Loucy (cell line): ENCODE results near the gene IGFBP4.

ENCODE experiments used
- H2AFZ ChIP-seq: fragments of 200-600 bp; sonication (generic); 2 replicates; pipeline ENCODE4 v1.6.0; 2016; ENCODE audit warnings: antibody characterized with exemption, mild to moderate bottlenecking, low read length, moderate library complexity
- H3F3A ChIP-seq: fragments of 200-600 bp; 2 replicates; pipeline ENCODE4 v1.6.0; 2016; ENCODE audit warnings: antibody characterized with exemption, low read depth, mild to moderate bottlenecking
- H3K27me3 ChIP-seq: fragments of 200-600 bp; sonication (generic); 2 replicates; pipeline ENCODE4 v1.6.1; 2014; ENCODE audit warnings: low read length, mild to moderate bottlenecking; ENCODE audit not compliant: insufficient read depth, poor library complexity, severe bottlenecking
- H3K36me3 ChIP-seq: fragments of 200-600 bp; sonication (generic); 2 replicates; pipeline ENCODE4 v1.6.1; 2016; ENCODE audit warnings: low read length; ENCODE audit not compliant: insufficient read depth
- H3K4me1 ChIP-seq: fragments of 200-600 bp; sonication (generic); 2 replicates; pipeline ENCODE4 v1.5.1; 2014; ENCODE audit warnings: low read length, mild to moderate bottlenecking; ENCODE audit not compliant: insufficient read depth, poor library complexity, severe bottlenecking
- H3K4me2 ChIP-seq: fragments of 200-600 bp; sonication (generic); 2 replicates; pipeline ENCODE4 v1.6.0; 2014; ENCODE audit warnings: antibody characterized with exemption, low read length, low read depth, mild to moderate bottlenecking; ENCODE audit not compliant: poor library complexity, severe bottlenecking
- H3K4me3 ChIP-seq: fragments of 200-600 bp; sonication (generic); 2 replicates; pipeline ENCODE4 v1.5.1; 2014; ENCODE audit warnings: low read length, mild to moderate bottlenecking, mixed read lengths; ENCODE audit not compliant: poor library complexity, severe bottlenecking
- H3K79me2 ChIP-seq: fragments of 200-600 bp; sonication (generic); 2 replicates; pipeline ENCODE4 v1.6.1; 2014; ENCODE audit warnings: low read length; ENCODE audit not compliant: insufficient read depth
- H3K9ac ChIP-seq: fragments of 200-600 bp; sonication (generic); 2 replicates; pipeline ENCODE4 v1.6.0; 2014; ENCODE audit warnings: mild to moderate bottlenecking, low read depth, low read length, moderate library complexity; ENCODE audit not compliant: poor library complexity, severe bottlenecking
- H3K9me2 ChIP-seq: fragments of 200-600 bp; sonication (generic); replicated peaks from 2 replicates; pipeline ENCODE4 v1.6.1; 2016; ENCODE audit warnings: low read depth, low read length, mixed read lengths
- H3K9me3 ChIP-seq: fragments of 200-600 bp; sonication (generic); 2 replicates; pipeline ENCODE4 v1.6.1; 2014; ENCODE audit warnings: mild to moderate bottlenecking, antibody characterized with exemption, low read length, low read depth; ENCODE audit not compliant: insufficient read depth
- H4K20me1 ChIP-seq: fragments of 200-600 bp; sonication (generic); 2 replicates; pipeline ENCODE4 v1.6.0; 2014; ENCODE audit warnings: antibody characterized with exemption, low read length, mild to moderate bottlenecking; ENCODE audit not compliant: insufficient read depth, poor library complexity, severe bottlenecking
- EZH2phosphoT487 ChIP-seq: fragments of 200-600 bp; IDR thresholded peaks from 2 replicates; pipeline ENCODE4 v1.6.1; 2018; ENCODE audit warnings: antibody characterized with exemption, mild to moderate bottlenecking, moderate library complexity, borderline replicate concordance
- TF ChIP-seq, protein P1 (sequence below): fragments of 200-600 bp; sonication (generic); conservative IDR thresholded peaks from 2 replicates; pipeline ENCODE4 v1.5.1; 2014; ENCODE audit warnings: mild to moderate bottlenecking, antibody characterized with exemption, low read length

Gene IGFBP4

DNA sequence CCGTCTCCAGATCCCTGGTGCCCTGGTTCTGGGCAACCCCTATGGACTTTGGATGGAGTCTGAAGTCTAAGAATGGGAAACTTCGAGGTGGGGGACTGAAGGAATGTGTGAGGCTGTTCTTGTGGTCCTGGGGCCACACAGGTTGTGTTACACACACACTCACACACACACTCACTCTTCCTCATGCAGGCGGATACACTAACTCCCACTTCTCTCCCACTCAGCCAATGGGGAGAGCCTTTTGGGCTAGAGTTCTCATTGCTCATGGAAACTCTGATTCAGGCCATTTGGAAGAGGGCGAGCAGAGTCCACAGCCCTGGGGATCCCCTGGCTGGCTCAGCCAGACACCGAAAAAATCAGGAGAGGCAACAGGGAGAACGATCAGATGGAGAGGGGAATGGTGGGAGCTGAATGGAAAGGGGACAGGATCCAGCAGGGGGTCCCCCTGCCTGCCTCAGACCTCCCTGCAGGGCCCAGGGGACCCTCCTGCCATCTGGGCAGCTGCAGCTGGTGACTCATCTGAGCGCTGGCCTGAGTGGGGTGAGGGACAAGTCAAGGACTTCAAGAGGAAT lies 9.1 kb downstream of the IGFBP4 start:
- H3K4me2 ChIP-seq, result no peak overlapping the region
- no peaks in the 10 kb centered on the region for H3F3A ChIP-seq
- TF ChIP-seq EZH2phosphoT487, result no peak
- TF ChIP-seq, protein P1, sequence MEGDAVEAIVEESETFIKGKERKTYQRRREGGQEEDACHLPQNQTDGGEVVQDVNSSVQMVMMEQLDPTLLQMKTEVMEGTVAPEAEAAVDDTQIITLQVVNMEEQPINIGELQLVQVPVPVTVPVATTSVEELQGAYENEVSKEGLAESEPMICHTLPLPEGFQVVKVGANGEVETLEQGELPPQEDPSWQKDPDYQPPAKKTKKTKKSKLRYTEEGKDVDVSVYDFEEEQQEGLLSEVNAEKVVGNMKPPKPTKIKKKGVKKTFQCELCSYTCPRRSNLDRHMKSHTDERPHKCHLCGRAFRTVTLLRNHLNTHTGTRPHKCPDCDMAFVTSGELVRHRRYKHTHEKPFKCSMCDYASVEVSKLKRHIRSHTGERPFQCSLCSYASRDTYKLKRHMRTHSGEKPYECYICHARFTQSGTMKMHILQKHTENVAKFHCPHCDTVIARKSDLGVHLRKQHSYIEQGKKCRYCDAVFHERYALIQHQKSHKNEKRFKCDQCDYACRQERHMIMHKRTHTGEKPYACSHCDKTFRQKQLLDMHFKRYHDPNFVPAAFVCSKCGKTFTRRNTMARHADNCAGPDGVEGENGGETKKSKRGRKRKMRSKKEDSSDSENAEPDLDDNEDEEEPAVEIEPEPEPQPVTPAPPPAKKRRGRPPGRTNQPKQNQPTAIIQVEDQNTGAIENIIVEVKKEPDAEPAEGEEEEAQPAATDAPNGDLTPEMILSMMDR, result no peak
- H3K9ac ChIP-seq, result no peak overlapping the region
- no peak overlapping the region for H3K4me3 ChIP-seq
- no peaks in the 10 kb centered on the region for H4K20me1 ChIP-seq
- peaks cover 27% of the 10 kb centered on the region for H3K4me1 ChIP-seq
- no peak overlapping the region for H2AFZ ChIP-seq
- H3K79me2 ChIP-seq, result no peaks in the 10 kb centered on the region
- no peaks in the 10 kb centered on the region for H3K9me3 ChIP-seq
- H3K27me3 ChIP-seq, result no peaks in the 10 kb centered on the region
- no peaks in the 10 kb centered on the region for H3K36me3 ChIP-seq
- no peaks in the 10 kb centered on the region for H3K9me2 ChIP-seq

GRCh38 chr17:40452921-40453378 lies 9.7 kb downstream of the IGFBP4 start:
- Histone ChIP-seq H3K9ac (no peak overlapping the region), H3K79me2 (no peaks in the 10 kb centered on the region), H3K9me2 (no peaks in the 10 kb centered on the region), H4K20me1 (no peaks in the 10 kb centered on the region), H3K9me3 (no peaks in the 10 kb centered on the region), H3F3A (no peaks in the 10 kb centered on the region), H2AFZ (no peak overlapping the region), H3K4me2 (no peak overlapping the region), H3K27me3 (no peaks in the 10 kb centered on the region), H3K4me1 (peaks cover 20% of the 10 kb centered on the region), H3K36me3 (no peaks in the 10 kb centered on the region), H3K4me3 (no peak overlapping the region)
- no peak for TF ChIP-seq EZH2phosphoT487
- TF ChIP-seq, protein P1, result no peak

DNA sequence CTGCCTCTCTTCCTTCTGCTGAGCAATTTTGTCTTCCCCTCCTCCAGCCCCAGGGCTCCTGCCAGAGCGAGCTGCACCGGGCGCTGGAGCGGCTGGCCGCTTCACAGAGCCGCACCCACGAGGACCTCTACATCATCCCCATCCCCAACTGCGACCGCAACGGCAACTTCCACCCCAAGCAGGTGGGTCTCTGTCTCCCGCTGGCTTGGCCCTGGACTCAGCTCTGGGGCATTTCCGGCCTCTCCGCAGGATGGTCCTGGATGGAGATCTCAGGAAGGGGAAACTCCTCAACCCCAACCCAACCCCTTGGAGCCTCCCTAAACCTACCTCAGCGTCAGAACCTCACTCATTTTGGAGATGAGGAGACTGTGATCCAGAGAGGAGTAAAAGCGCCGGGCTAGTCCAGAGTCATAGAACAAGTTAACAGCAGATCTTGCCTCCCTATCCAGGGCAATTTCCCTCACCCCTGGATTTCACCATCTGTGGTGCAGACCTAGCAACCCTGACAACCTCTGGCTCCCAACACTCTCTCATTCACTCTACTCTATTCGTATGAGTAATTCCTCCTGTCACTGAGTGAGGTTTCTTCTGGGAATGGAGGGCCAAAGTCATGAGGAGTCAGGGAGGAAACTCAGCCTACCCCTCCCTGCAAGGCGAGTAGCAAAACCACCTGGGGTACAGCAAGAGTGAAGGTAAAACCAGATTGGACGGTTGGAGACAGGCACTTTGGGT lies 10.8 kb downstream of the IGFBP4 start:
- Histone ChIP-seq H3K4me3 (no peak overlapping the region), H3K27me3 (no peaks in the 10 kb centered on the region), H3K36me3 (no peaks in the 10 kb centered on the region), H3K4me2 (no peak overlapping the region), H3F3A (no peaks in the 10 kb centered on the region), H2AFZ (no peak overlapping the region), H3K79me2 (no peaks in the 10 kb centered on the region), H4K20me1 (no peaks in the 10 kb centered on the region), H3K9ac (no peak overlapping the region), H3K9me3 (no peaks in the 10 kb centered on the region), H3K4me1 (peaks cover 9% of the 10 kb centered on the region), H3K9me2 (no peaks in the 10 kb centered on the region)
- no peak for TF ChIP-seq EZH2phosphoT487
- TF ChIP-seq, protein P1, result no peak
